Upper lobe of left lung (tissue), 6 donors: ENCODE measurements around the gene EEF2K. TPM values are rescaled to one million over a fixed set of nuclear protein-coding genes. Genes with fewer than 3 reads are reported as not detected.

Experiments
- ATAC-seq, 2 donors: fragments of 200-7000 bp; cut with Tn5 transposase; one replicate each; pipeline ENCODE4 v1.9.1; 2022; ENCODE audit warnings: mild to moderate bottlenecking in 2 of 2, moderate library complexity in 2 of 2; ENCODE audit not compliant: low FRiP score in 2 of 2
- DNase-seq, 2 donors: peaks; one replicate each; pipeline ENCODE4 v3.0.0-alpha.2; 2019 to 2020
- H3K27ac ChIP-seq, 4 donors: fragments of 200-600 bp; sonication (generic); one replicate each; pipeline ENCODE4 v1.5.1; 2016 to 2019
- H3K27me3 ChIP-seq, 4 donors: fragments of 200-600 bp; sonication (generic); one replicate each; pipeline ENCODE4 v1.5.1; 2017 to 2019
- H3K36me3 ChIP-seq, 4 donors: fragments of 200-600 bp; sonication (generic); one replicate each; pipeline ENCODE4 v1.5.1; 2016 to 2019
- H3K4me1 ChIP-seq, 4 donors: fragments of 200-600 bp; sonication (generic); one replicate each; pipeline ENCODE4 v1.5.1; 2018 to 2019
- H3K4me3 ChIP-seq, 4 donors: fragments of 200-600 bp; sonication (generic); one replicate each; pipeline ENCODE4 v1.5.1; 2017 to 2019; ENCODE audit warnings: mild to moderate bottlenecking in 2 of 4, moderate library complexity in 1 of 4
- H3K9me3 ChIP-seq, 4 donors: fragments of 200-600 bp; sonication (generic); one replicate each; pipeline ENCODE4 v1.5.1; 2018 to 2019
- CTCF ChIP-seq, 6 experiments: fragments of 450-650 bp in 4 of 6; fragments of 200-600 bp in 2 of 6; sonication (generic) in 2 of 6; IDR thresholded peaks; one replicate each; pipeline ENCODE4 v1.5.1; 2016 to 2019; ENCODE audit warnings: antibody characterized with exemption in 6 of 6
- EP300 ChIP-seq, 4 donors: sonication (generic); formaldehyde crosslinking; IDR thresholded peaks; one replicate each; pipeline ENCODE4 v1.5.1; 2017; ENCODE audit warnings: antibody characterized with exemption in 4 of 4, control low read depth in 2 of 4
- POLR2A ChIP-seq, 4 donors: fragments of 450-650 bp; IDR thresholded peaks; one replicate each; pipeline ENCODE4 v1.5.1; 2016 to 2017; ENCODE audit warnings: antibody characterized with exemption in 4 of 4, mild to moderate bottlenecking in 2 of 4
- POLR2AphosphoS5 ChIP-seq, 2 donors: sonication (generic); formaldehyde crosslinking; IDR thresholded peaks; one replicate each; pipeline ENCODE4 v1.5.1; 2017; ENCODE audit warnings: antibody characterized with exemption in 2 of 2
- WGBS, 2 donors: methylation state at CpG; one replicate each; pipeline ENCODE4 v1.1.5; 2017 to 2018; 5-methylcytosine and 5-hydroxymethylcytosine counted together
- total RNA-seq, 6 donors: library from RNA; depleted of rRNA in 4 of 6; stranded (reverse); fragments of >200 nt in 4 of 6; gene quantifications; one replicate each; pipeline versions ENCODE4 v1.1.0 to v1.2.1, GENCODE V29; 2016 to 2021
- donor health status: DM: no; HTN: no; CAD: no; lungs with moderate emphysema.
- donor health status: DM: no; HTN: yes; CAD: no; lungs with severe emphysema.

Gene EEF2K
- total RNA-seq, 6 donors from 2014 or later = 16.9 to 48.2 (median 29.2) TPM

- no peak overlapping the region for H3K4me3 ChIP-seq
- ATAC-seq (no peak), DNase-seq (no peak)
- no peak for TF ChIP-seq POLR2AphosphoS5 (IDR thresholded peaks at IDR 0.05)
- H3K4me1 ChIP-seq = peaks cover 0 to 5% (median 0%) of the 10 kb centered on the region in 4 donors
- H3K27me3 ChIP-seq = no peaks in the 10 kb centered on the region
- no peak overlapping the region for H3K27ac ChIP-seq
- 97 to 100% methylated on average over 7 to 11 of the region's 11 CpGs for WGBS, 2 donors
- peaks cover 5 to 94% (median 73%) of the 10 kb centered on the region in 4 donors for H3K36me3 ChIP-seq
- no peaks in the 10 kb centered on the region for H3K9me3 ChIP-seq
These were observed 116.0 kb downstream of the EEF2K start for GRCh38 chr16:22322021-22322471.

GRCh38 chr16:22322741-22323140 is 116.7 kb downstream of the EEF2K start:
- DNase-seq (peak in 1 of 2 donors; percentile 61), ATAC-seq (no peak)
- 91 to 92% methylated on average over 16 of the region's 17 CpGs for WGBS, 2 donors
- Histone ChIP-seq H3K27ac (no peak overlapping the region), H3K9me3 (no peaks in the 10 kb centered on the region), H3K36me3 (peaks cover 5 to 94% (median 73%) of the 10 kb centered on the region in 4 donors), H3K4me3 (no peak overlapping the region), H3K4me1 (peaks cover 0 to 5% (median 0%) of the 10 kb centered on the region in 4 donors), H3K27me3 (no peaks in the 10 kb centered on the region)
- TF ChIP-seq POLR2A (IDR thresholded peaks at IDR 0.05) = no peak
- TF ChIP-seq CTCF (IDR thresholded peaks at IDR 0.05) = no peak
- no peak for TF ChIP-seq EP300 (IDR thresholded peaks at IDR 0.05)
- TF ChIP-seq POLR2AphosphoS5 (IDR thresholded peaks at IDR 0.05) = no peak

- Histone ChIP-seq H3K4me3 (no peak overlapping the region), H3K27me3 (no peaks in the 10 kb centered on the region), H3K27ac (no peak overlapping the region), H3K4me1 (peaks cover 0 to 5% (median 0%) of the 10 kb centered on the region in 4 donors), H3K9me3 (no peaks in the 10 kb centered on the region), H3K36me3 (peaks cover 5 to 94% (median 75%) of the 10 kb centered on the region in 4 donors)
- ATAC-seq = no peak
- WGBS, 2 donors = 94 to 99% methylated on average over 6 to 12 of the region's 12 CpGs
- peak in 1 of 2 donors; percentile 54 for DNase-seq
- TF ChIP-seq POLR2AphosphoS5 (IDR thresholded peaks at IDR 0.05) = no peak
- no peak for TF ChIP-seq EP300 (IDR thresholded peaks at IDR 0.05)
These were observed 117.3 kb downstream of the EEF2K start for GRCh38 chr16:22323173-22323958.

- Histone ChIP-seq H3K27ac (no peak overlapping the region), H3K9me3 (no peaks in the 10 kb centered on the region), H3K27me3 (no peaks in the 10 kb centered on the region), H3K4me3 (no peak overlapping the region), H3K4me1 (peaks cover 0 to 5% (median 0%) of the 10 kb centered on the region in 4 donors), H3K36me3 (peaks cover 5 to 94% (median 75%) of the 10 kb centered on the region in 4 donors)
- no peak for ATAC-seq
- WGBS, 2 donors = 85 to 92% methylated on average over 9 to 23 of the region's 24 CpGs
- no peak for DNase-seq
- TF ChIP-seq POLR2A (IDR thresholded peaks at IDR 0.05) (no peak), CTCF (IDR thresholded peaks at IDR 0.05) (no peak), EP300 (IDR thresholded peaks at IDR 0.05) (no peak), POLR2AphosphoS5 (IDR thresholded peaks at IDR 0.05) (no peak)
These were observed 118.1 kb downstream of the EEF2K start for GRCh38 chr16:22323959-22324786.

- Histone ChIP-seq H3K4me1 (peaks cover 0 to 5% (median under 1%) of the 10 kb centered on the region in 4 donors), H3K36me3 (peaks cover 5 to 91% (median 68%) of the 10 kb centered on the region in 4 donors), H3K9me3 (no peaks in the 10 kb centered on the region), H3K27me3 (no peaks in the 10 kb centered on the region), H3K27ac (no peak overlapping the region), H3K4me3 (no peak overlapping the region)
- WGBS, 2 donors = 94 to 97% methylated on average over 19 of the region's 19 CpGs
- ATAC-seq (no peak), DNase-seq (no peak)
- TF ChIP-seq POLR2A (IDR thresholded peaks at IDR 0.05) = no peak
- TF ChIP-seq CTCF (IDR thresholded peaks at IDR 0.05) = no peak
- TF ChIP-seq EP300 (IDR thresholded peaks at IDR 0.05) = no peak
- no peak for TF ChIP-seq POLR2AphosphoS5 (IDR thresholded peaks at IDR 0.05)
These were observed 118.9 kb downstream of the EEF2K start for GRCh38 chr16:22324787-22325597.
